HEK293 (cell line): ENCODE measurements around the gene DCST1.
A peak's percentile ranks its signal among the peaks of the same experiment; 100 is the strongest.

Source experiments
- BCL11B ChIP-seq: fragments of 450-650 bp; formaldehyde crosslinking; IDR thresholded peaks from 2 replicates; pipeline ENCODE4 v1.5.1; 2016; ENCODE audit warnings: low read depth, missing biosample characterization, missing genetic modification characterization
- GFI1B ChIP-seq: fragments of 450-650 bp; formaldehyde crosslinking; IDR thresholded peaks from 2 replicates; pipeline ENCODE4 v1.5.1; 2016; ENCODE audit warnings: missing biosample characterization, missing genetic modification characterization
- GLIS2 ChIP-seq: fragments of 450-650 bp; formaldehyde crosslinking; IDR thresholded peaks from 2 replicates; pipeline ENCODE4 v1.5.1; 2016; ENCODE audit warnings: missing biosample characterization, missing genetic modification characterization
- OVOL3 ChIP-seq: fragments of 450-650 bp; formaldehyde crosslinking; IDR thresholded peaks from 2 replicates; pipeline ENCODE4 v1.5.1; 2016; ENCODE audit warnings: missing biosample characterization, missing genetic modification characterization
- PATZ1 ChIP-seq: fragments of 450-650 bp; formaldehyde crosslinking; IDR thresholded peaks from 2 replicates; pipeline ENCODE4 v1.5.1; 2016; ENCODE audit warnings: missing biosample characterization, missing genetic modification characterization
- PRDM10 ChIP-seq: fragments of 450-650 bp; formaldehyde crosslinking; IDR thresholded peaks from 2 replicates; pipeline ENCODE4 v1.5.1; 2016; ENCODE audit warnings: missing biosample characterization, missing genetic modification characterization
- REPIN1 ChIP-seq: fragments of 450-650 bp; formaldehyde crosslinking; IDR thresholded peaks from 2 replicates; pipeline ENCODE4 v1.5.1; 2017; ENCODE audit warnings: missing biosample characterization, missing genetic modification characterization, low read depth
- SCRT2 ChIP-seq: fragments of 450-650 bp; formaldehyde crosslinking; IDR thresholded peaks from 2 replicates; pipeline ENCODE4 v1.5.1; 2016; ENCODE audit warnings: missing biosample characterization, missing genetic modification characterization
- SP7 ChIP-seq: fragments of 450-650 bp; formaldehyde crosslinking; IDR thresholded peaks from 2 replicates; pipeline ENCODE4 v1.5.1; 2016; ENCODE audit warnings: missing biosample characterization, missing genetic modification characterization
- ZBTB17 ChIP-seq: fragments of 450-650 bp; formaldehyde crosslinking; IDR thresholded peaks from 2 replicates; pipeline ENCODE4 v1.5.1; 2016; ENCODE audit warnings: missing biosample characterization, missing genetic modification characterization
- ZBTB48 ChIP-seq: fragments of 450-650 bp; formaldehyde crosslinking; IDR thresholded peaks from 2 replicates; pipeline ENCODE4 v1.5.1; 2016; ENCODE audit warnings: missing biosample characterization, missing genetic modification characterization
- ZBTB6 ChIP-seq: fragments of 450-650 bp; formaldehyde crosslinking; IDR thresholded peaks from 2 replicates; pipeline ENCODE4 v1.5.1; 2017; ENCODE audit warnings: missing biosample characterization, missing genetic modification characterization
- ZFHX2 ChIP-seq: fragments of 450-650 bp; formaldehyde crosslinking; conservative IDR thresholded peaks from 2 replicates; pipeline ENCODE4 v1.5.1; 2016; ENCODE audit warnings: missing biosample characterization, missing genetic modification characterization
- ZIC2 ChIP-seq: fragments of 450-650 bp; formaldehyde crosslinking; IDR thresholded peaks from 2 replicates; pipeline ENCODE4 v1.5.1; 2016; ENCODE audit warnings: missing biosample characterization, missing genetic modification characterization
- ZNF24 ChIP-seq: fragments of 450-650 bp; formaldehyde crosslinking; IDR thresholded peaks from 2 replicates; pipeline ENCODE4 v1.5.1; 2016; ENCODE audit warnings: missing biosample characterization, missing genetic modification characterization
- ZNF394 ChIP-seq: fragments of 450-650 bp; formaldehyde crosslinking; IDR thresholded peaks from 2 replicates; pipeline ENCODE4 v1.5.1; 2016; ENCODE audit warnings: missing biosample characterization, missing genetic modification characterization, mild to moderate bottlenecking, moderate library complexity, borderline replicate concordance
- ZNF501 ChIP-seq: fragments of 450-650 bp; formaldehyde crosslinking; IDR thresholded peaks from 2 replicates; pipeline ENCODE4 v1.5.1; 2016; ENCODE audit warnings: missing biosample characterization, missing genetic modification characterization
- ZNF510 ChIP-seq: fragments of 450-650 bp; formaldehyde crosslinking; IDR thresholded peaks from 2 replicates; pipeline ENCODE4 v1.5.1; 2018; ENCODE audit warnings: mild to moderate bottlenecking, missing genetic modification characterization, missing biosample characterization; ENCODE audit not compliant: insufficient replicate concordance
- ZNF530 ChIP-seq: fragments of 450-650 bp; formaldehyde crosslinking; IDR thresholded peaks from 2 replicates; pipeline ENCODE4 v1.5.1; 2016; ENCODE audit warnings: low read depth, missing biosample characterization, missing genetic modification characterization
- ZNF561 ChIP-seq: fragments of 450-650 bp; IDR thresholded peaks from 2 replicates; pipeline ENCODE4 v1.5.1; 2018; ENCODE audit warnings: missing biosample characterization, missing genetic modification characterization, borderline replicate concordance
- ZNF747 ChIP-seq: fragments of 450-650 bp; formaldehyde crosslinking; IDR thresholded peaks from 2 replicates; pipeline ENCODE4 v1.5.1; 2016; ENCODE audit warnings: missing biosample characterization, missing genetic modification characterization
- ZNF776 ChIP-seq: fragments of 450-650 bp; formaldehyde crosslinking; IDR thresholded peaks from 2 replicates; pipeline ENCODE4 v1.5.0; 2017; ENCODE audit warnings: missing biosample characterization, missing genetic modification characterization, borderline replicate concordance
- ZSCAN5A ChIP-seq: fragments of 450-650 bp; formaldehyde crosslinking; IDR thresholded peaks from 2 replicates; pipeline ENCODE4 v1.5.1; 2016; ENCODE audit warnings: missing biosample characterization, missing genetic modification characterization
- TF ChIP-seq, protein P1 (sequence below): fragments of 450-650 bp; formaldehyde crosslinking; IDR thresholded peaks from 2 replicates; pipeline ENCODE4 v1.5.1; 2016; ENCODE audit warnings: missing biosample characterization, missing genetic modification characterization
- TF ChIP-seq, protein P2 (sequence below): fragments of 450-650 bp; formaldehyde crosslinking; IDR thresholded peaks from 2 replicates; pipeline ENCODE4 v1.5.1; 2016; ENCODE audit warnings: missing biosample characterization, missing genetic modification characterization

The DCST1 gene

DNA sequence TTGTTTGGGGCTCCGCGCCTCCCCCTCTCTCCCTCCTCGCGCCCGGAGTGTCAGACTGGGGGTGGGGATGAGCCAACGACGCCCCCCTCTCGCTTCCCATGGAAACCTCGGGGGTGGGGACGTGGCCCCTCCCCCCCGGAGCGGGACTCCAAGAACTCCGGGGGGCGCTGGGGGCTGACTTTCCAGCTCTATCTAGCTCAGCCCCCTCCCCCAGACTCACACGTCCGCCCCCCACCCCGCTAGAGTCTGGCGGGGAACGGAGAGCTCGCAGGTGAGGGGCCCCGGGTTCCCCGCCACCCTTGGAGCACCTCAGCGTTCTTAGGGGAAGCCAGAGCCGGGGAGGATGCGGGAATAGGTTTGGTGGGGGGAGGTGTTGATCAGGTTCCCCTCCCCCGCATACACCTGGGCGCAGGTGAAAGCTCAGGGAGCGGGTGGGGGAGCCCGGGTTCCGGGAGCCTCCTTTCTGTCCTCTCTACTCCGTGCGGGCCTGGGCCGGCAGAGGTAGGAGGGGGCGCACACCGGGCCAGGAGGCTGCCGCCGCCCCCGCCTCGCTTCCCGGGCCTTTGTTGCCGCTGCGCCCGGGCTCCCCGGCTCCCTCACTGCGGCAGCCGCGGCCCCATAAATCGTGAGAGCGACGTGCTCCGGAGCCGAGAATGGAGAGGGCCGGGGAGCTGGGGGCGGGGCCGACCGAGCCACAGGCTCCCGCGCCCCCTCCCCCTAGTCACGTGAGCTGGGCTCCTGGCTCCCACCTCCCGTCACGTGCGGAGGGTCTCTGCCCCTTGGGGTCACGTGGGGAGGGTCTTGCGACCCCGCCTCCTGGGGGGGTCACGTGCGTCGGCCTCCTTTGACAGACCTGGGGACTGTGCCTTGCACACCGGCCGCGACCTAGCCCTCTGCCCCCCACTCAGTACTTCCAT lies 46.9 kb downstream of the DCST1 start (continued):
- peak; percentile 13; the same call in 1 of the 2 replicates for TF ChIP-seq ZSCAN5A (tag by site-specific recombination)
- peak; percentile 38; the same call in 1 of the 2 replicates for TF ChIP-seq ZIC2 (tag by site-specific recombination)
- peak; percentile 94; the same call in 1 of the 2 replicates for TF ChIP-seq ZNF530 (tag by site-specific recombination)
- peak; percentile 98; the same call in 1 of the 2 replicates for TF ChIP-seq ZNF561 (tag by site-specific recombination)
- TF ChIP-seq GFI1B (tag by site-specific recombination): no peak
- TF ChIP-seq ZFHX2 (tag by site-specific recombination): peak; percentile 75
- 0 out of 2 replicates have a peak, but pooled peaks have one; percentile 51 for TF ChIP-seq ZNF24
- TF ChIP-seq ZNF501 (tag by site-specific recombination): 0 out of 2 replicates have a peak, but pooled peaks have one; percentile 60
- peak; percentile 55 for TF ChIP-seq ZBTB48
- TF ChIP-seq BCL11B (tag by site-specific recombination): no peak; the same call in 1 of the 2 replicates
- peak; percentile 95 for TF ChIP-seq PATZ1 (tag by site-specific recombination)
- peak; percentile 99 for TF ChIP-seq ZBTB6 (tag by site-specific recombination)
- peak; percentile 85 for TF ChIP-seq GLIS2 (tag by site-specific recombination)
- no peak for TF ChIP-seq OVOL3 (tag by site-specific recombination)
- TF ChIP-seq REPIN1 (tag by site-specific recombination): 0 out of 2 replicates have a peak, but pooled peaks have one; percentile 23
- peak; percentile 67 for TF ChIP-seq ZBTB17
- no peak for TF ChIP-seq ZNF776 (tag by site-specific recombination)
- TF ChIP-seq, protein P1, sequence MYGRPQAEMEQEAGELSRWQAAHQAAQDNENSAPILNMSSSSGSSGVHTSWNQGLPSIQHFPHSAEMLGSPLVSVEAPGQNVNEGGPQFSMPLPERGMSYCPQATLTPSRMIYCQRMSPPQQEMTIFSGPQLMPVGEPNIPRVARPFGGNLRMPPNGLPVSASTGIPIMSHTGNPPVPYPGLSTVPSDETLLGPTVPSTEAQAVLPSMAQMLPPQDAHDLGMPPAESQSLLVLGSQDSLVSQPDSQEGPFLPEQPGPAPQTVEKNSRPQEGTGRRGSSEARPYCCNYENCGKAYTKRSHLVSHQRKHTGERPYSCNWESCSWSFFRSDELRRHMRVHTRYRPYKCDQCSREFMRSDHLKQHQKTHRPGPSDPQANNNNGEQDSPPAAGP (tag by site-specific recombination): peak; percentile 79; the same call in 1 of the 2 replicates
- no peak for TF ChIP-seq ZNF510
- TF ChIP-seq SP7 (tag by site-specific recombination): peak; percentile 64; the same call in 1 of the 2 replicates
- TF ChIP-seq SCRT2 (tag by site-specific recombination): peak; percentile 85
- TF ChIP-seq ZNF747 (tag by site-specific recombination): no peak
- TF ChIP-seq, protein P2, sequence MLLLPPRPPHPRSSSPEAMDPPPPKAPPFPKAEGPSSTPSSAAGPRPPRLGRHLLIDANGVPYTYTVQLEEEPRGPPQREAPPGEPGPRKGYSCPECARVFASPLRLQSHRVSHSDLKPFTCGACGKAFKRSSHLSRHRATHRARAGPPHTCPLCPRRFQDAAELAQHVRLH: peak; percentile 85
- TF ChIP-seq ZNF394 (tag by site-specific recombination): peak; percentile 46
- TF ChIP-seq PRDM10 (tag by site-specific recombination): peak; percentile 60
